Measurements from ENCODE around the gene TCEA2.
"Not testable (repeated sequence)": the region's sequence is repeated elsewhere in the genome, so short reads cannot be mapped to it uniquely, and the experiment has no call there.

TCEA2 gene

GRCh38 chr20:64111841-64112641 is 49.0 kb downstream of the TCEA2 start:
- DNase-seq: no peak

GRCh38 chr20:64112691-64113443 is 49.9 kb downstream of the TCEA2 start:
- DNase-seq: no peak

GRCh38 chr20:64113444-64113775 is 50.4 kb downstream of the TCEA2 start:
- no peak for DNase-seq

GRCh38 chr20:64113796-64114355 is 50.9 kb downstream of the TCEA2 start:
- no peak for DNase-seq

- DNase-seq: no peak
These were observed 51.5 kb downstream of the TCEA2 start for GRCh38 chr20:64114356-64114971.

GRCh38 chr20:64115171-64115911 is 52.3 kb downstream of the TCEA2 start:
- DNase-seq: no peak

- DNase-seq: no peak
These were observed 53.0 kb downstream of the TCEA2 start for GRCh38 chr20:64116016-64116415.

- no peak for DNase-seq
These were observed 53.8 kb downstream of the TCEA2 start for GRCh38 chr20:64116541-64117431.

- DNase-seq: not testable (repeated sequence)
These were observed 54.4 kb downstream of the TCEA2 start for GRCh38 chr20:64117432-64117777.

- no peak for DNase-seq
These were observed 56.3 kb downstream of the TCEA2 start for GRCh38 chr20:64119301-64119680.

- DNase-seq: no peak
These were observed 56.8 kb downstream of the TCEA2 start for GRCh38 chr20:64119681-64120341.

- no peak for DNase-seq
These were observed 58.6 kb downstream of the TCEA2 start for GRCh38 chr20:64121586-64121985.

Measured in SHP77 treated with DMSO at 0.1 percent for 48 hours (cell line).